Effector memory CD8-positive, alpha-beta T cell (primary cell): ENCODE data around the gene MYEOV.

Source experiments
- ATAC-seq: fragments of 150-1000 bp; cut with Tn5 transposase; replicated peaks from 2 replicates; pipeline ENCODE4 v1.10.0; 2021; ENCODE audit warnings: mild to moderate bottlenecking, moderate library complexity
- DNase-seq, 3 experiments: peaks; one replicate each; pipeline ENCODE4 v3.0.0; 2021
- H3K27ac Mint-ChIP-seq, 2 donors: one replicate each; pipeline ENCODE4 v1.8.0; 2022; ENCODE audit warnings: mild to moderate bottlenecking in 2 of 2, mixed read lengths in 2 of 2, moderate library complexity in 2 of 2
- H3K27me3 Mint-ChIP-seq, 2 donors: one replicate each; pipeline ENCODE4 v1.8.0; 2022; ENCODE audit warnings: mixed read lengths in 2 of 2
- H3K36me3 Mint-ChIP-seq: one replicate; pipeline ENCODE4 v1.8.0; 2022; ENCODE audit warnings: mild to moderate bottlenecking, moderate library complexity, mixed read lengths; ENCODE audit not compliant: insufficient read depth
- H3K4me1 Mint-ChIP-seq, 2 donors: one replicate each; pipeline ENCODE4 v1.8.0; 2022; ENCODE audit warnings: low read depth in 2 of 2, mixed read lengths in 2 of 2
- H3K4me3 Mint-ChIP-seq, 2 donors: one replicate each; pipeline ENCODE4 v1.8.0; 2022; ENCODE audit warnings: mild to moderate bottlenecking in 2 of 2, mixed read lengths in 2 of 2, moderate library complexity in 2 of 2
- H3K9me3 Mint-ChIP-seq, 2 donors: one replicate each; pipeline ENCODE4 v1.8.0; 2022; ENCODE audit warnings: mixed read lengths in 2 of 2

The MYEOV gene

DNA sequence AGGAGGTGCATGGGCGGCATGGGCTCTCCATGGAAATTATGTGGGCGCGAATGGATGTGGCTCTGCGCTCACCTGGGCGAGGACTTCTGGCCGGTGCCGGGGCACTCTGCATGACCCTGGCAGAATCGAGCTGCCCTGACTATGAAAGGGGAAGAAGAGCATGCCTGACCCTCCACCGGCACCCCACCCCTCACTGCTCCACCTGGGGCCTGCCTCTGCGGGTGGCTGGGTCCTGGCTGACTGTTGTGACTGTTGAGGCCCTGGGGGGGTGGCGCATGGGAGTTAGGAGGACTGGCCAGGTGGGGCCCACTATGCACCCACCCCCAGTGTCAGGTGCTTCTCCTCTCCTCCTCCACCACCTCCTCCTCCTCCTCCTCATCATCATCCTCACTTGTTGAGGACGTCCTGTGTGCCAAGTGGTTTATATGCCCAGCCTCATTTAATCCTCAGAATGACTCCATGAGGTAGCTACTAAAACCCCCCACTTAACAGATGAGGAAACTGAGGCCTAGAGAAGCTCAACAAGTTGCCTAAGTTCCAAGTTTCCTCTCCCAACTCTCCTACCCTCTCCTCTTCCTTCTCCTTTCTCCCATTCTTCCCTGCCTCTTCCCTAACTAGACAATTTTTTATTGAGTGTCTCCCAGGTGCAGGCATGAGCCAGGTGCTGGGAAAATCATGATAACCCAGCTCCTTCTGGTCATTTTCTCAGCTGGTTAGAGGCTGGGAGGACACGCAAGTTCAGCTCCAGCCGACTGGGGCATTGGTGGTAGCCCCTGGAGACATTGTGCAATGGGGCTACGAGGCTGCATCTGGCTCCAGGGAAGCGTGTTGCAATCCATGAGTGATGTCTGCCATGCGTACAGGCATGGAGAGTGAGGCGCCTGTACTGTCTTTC lies 2.3 kb downstream of the MYEOV start:
- H3K4me1 Mint-ChIP-seq: peaks cover 38 to 41% of the 10 kb centered on the region in 2 donors
- peaks cover 0 to 2% of the 10 kb centered on the region in 2 donors for H3K9me3 Mint-ChIP-seq
- H3K27ac Mint-ChIP-seq: peak overlapping the region; percentile 88 to 95
- H3K4me3 Mint-ChIP-seq: peak overlapping the region; percentile 73 to 83
- H3K27me3 Mint-ChIP-seq: no peaks in the 10 kb centered on the region
- ATAC-seq (no peak), DNase-seq (no peak)
- H3K36me3 Mint-ChIP-seq: peaks cover 25% of the 10 kb centered on the region

GRCh38 chr11:69296890-69297786 lies 3.2 kb downstream of the MYEOV start:
- DNase-seq (peak; percentile 86 to 91 (median 89)), ATAC-seq (peak; percentile 74)
- H3K4me3 Mint-ChIP-seq: peak overlapping the region; percentile 73 to 83
- H3K4me1 Mint-ChIP-seq: peaks cover 38 to 46% of the 10 kb centered on the region in 2 donors
- H3K27ac Mint-ChIP-seq: peak overlapping the region; percentile 88 to 95
- no peaks in the 10 kb centered on the region for H3K27me3 Mint-ChIP-seq
- peaks cover 0 to 2% of the 10 kb centered on the region in 2 donors for H3K9me3 Mint-ChIP-seq
- H3K36me3 Mint-ChIP-seq: peaks cover 25% of the 10 kb centered on the region

- DNase-seq: peak; percentile 54 to 59 (median 57)
- Mint-ChIP-seq H3K36me3 (peaks cover 25% of the 10 kb centered on the region), H3K27me3 (no peaks in the 10 kb centered on the region), H3K4me3 (peak overlapping the region; percentile 73 to 83), H3K27ac (peak overlapping the region; percentile 88 to 95), H3K4me1 (peaks cover 41 to 46% of the 10 kb centered on the region in 2 donors), H3K9me3 (peaks cover 0 to 2% of the 10 kb centered on the region in 2 donors)
- ATAC-seq: peak; percentile 58
Observed at GRCh38 chr11:69297787-69298266, 3.9 kb downstream of the MYEOV start.

DNA sequence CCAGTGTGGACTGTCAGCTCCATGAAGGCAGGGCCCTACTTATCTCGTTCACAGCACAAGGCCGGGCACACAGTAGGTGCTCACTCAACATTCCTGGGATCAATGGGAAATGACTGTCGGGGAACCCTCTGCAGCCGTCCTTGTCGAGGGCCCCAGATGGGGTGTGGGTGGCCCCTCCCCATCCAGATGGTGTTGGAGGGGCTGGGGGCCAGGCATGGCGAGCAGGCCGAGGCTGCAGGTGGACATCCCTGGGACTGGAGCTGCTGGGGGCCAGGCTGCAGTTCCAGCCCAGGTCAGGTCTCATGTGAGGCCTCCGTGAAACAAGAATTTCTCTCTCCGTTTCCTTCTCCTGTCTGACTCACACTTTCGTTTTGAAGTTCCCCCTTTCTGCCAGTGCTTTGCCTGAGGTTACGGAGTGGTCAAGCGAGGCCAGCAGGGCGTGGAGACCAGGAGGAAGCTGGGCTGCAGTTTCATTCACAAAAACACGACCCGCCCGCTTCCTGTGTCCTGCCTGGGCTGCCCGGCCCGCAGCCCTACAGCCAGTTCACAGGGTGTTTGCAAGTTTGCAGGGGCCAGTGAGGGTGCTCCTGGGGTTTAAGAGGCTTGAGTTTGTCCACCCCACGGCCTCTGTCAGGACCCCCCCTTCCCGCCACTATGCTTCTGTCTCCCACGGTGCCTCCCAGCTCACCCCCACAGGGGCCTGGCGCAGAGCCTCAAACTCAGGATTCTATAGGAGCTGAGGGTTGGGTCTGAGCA lies 4.5 kb downstream of the MYEOV start:
- Mint-ChIP-seq H3K9me3 (peaks cover 0 to 2% of the 10 kb centered on the region in 2 donors), H3K4me3 (peak overlapping the region; percentile 73 to 83), H3K27ac (peak overlapping the region; percentile 88 to 95), H3K4me1 (peaks cover 42 to 46% of the 10 kb centered on the region in 2 donors), H3K27me3 (no peaks in the 10 kb centered on the region), H3K36me3 (peaks cover 28% of the 10 kb centered on the region)
- peak in 2 of 3 experiments; percentile 15 to 21 for DNase-seq
- peak; percentile 10 for ATAC-seq

DNA sequence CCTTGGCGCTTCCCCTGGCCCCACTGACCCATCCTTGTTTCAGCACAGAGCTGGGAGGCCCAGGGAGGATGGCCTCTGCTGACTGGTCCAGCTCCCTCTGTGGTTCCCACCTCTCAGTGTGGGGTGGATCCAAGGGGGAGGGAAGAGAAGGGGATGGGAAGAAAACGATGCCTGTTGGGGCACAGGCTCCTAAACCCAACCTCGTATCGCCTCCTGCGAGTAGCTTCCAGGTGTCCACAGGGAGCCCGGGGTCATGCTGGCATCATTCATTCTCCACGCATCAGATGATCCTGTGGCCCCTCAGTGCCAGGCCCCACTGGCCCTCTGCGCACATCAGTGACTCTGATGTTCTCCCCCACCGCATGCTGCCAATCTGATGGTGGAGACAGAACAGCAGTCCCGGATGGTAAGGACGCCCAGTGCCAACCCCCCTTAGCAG lies 5.1 kb downstream of the MYEOV start:
- H3K27ac Mint-ChIP-seq: peak overlapping the region; percentile 88 to 95
- peaks cover 28% of the 10 kb centered on the region for H3K36me3 Mint-ChIP-seq
- H3K27me3 Mint-ChIP-seq: no peaks in the 10 kb centered on the region
- no peak for ATAC-seq
- H3K4me1 Mint-ChIP-seq: peaks cover 42 to 45% of the 10 kb centered on the region in 2 donors
- H3K4me3 Mint-ChIP-seq: peak overlapping the region; percentile 73 to 83
- no peak for DNase-seq
- peaks cover 0 to 2% of the 10 kb centered on the region in 2 donors for H3K9me3 Mint-ChIP-seq

DNA sequence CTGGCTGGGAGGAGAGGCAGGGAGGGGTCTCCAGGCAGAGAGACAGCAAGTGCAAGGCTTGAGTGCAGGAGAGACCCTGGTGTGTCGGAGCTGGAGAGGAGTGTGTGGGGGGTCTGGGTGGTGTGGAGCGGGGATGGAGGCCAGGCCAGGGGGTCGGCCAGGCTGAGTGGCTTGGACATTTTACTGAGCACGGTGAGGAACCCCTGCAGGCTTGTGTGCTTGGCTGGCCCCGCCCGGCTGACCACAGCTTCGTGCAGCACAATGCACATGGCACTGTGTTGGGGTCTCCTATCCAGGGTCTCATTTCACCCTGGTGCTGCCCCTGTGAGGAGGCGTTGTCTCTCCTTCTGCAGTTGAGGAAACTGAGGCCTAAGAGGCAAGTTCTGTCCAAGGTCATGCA lies 5.6 kb downstream of the MYEOV start:
- no peak for ATAC-seq
- Mint-ChIP-seq H3K36me3 (peaks cover 28% of the 10 kb centered on the region), H3K27me3 (no peaks in the 10 kb centered on the region), H3K4me1 (peaks cover 41 to 42% of the 10 kb centered on the region in 2 donors), H3K4me3 (no peak overlapping the region), H3K9me3 (peaks cover 0 to 2% of the 10 kb centered on the region in 2 donors), H3K27ac (peak overlapping the region; percentile 88 to 95)
- DNase-seq: no peak

GRCh38 chr11:69300120-69301060 lies 6.4 kb downstream of the MYEOV start:
- H3K27ac Mint-ChIP-seq: peak overlapping the region in 1 of 2 donors; percentile 88
- H3K4me3 Mint-ChIP-seq: no peak overlapping the region
- peaks cover 37% of the 10 kb centered on the region in 2 donors for H3K4me1 Mint-ChIP-seq
- DNase-seq (no peak), ATAC-seq (no peak)
- H3K36me3 Mint-ChIP-seq: peaks cover 28% of the 10 kb centered on the region
- no peaks in the 10 kb centered on the region for H3K27me3 Mint-ChIP-seq
- H3K9me3 Mint-ChIP-seq: peaks cover 0 to 2% of the 10 kb centered on the region in 2 donors

- no peak overlapping the region for H3K27ac Mint-ChIP-seq
- H3K36me3 Mint-ChIP-seq: peaks cover 28% of the 10 kb centered on the region
- no peak overlapping the region for H3K4me3 Mint-ChIP-seq
- peaks cover 34 to 35% of the 10 kb centered on the region in 2 donors for H3K4me1 Mint-ChIP-seq
- ATAC-seq (no peak), DNase-seq (no peak)
- peaks cover 0 to 2% of the 10 kb centered on the region in 2 donors for H3K9me3 Mint-ChIP-seq
- no peaks in the 10 kb centered on the region for H3K27me3 Mint-ChIP-seq
Observed at GRCh38 chr11:69301081-69301454, 7.1 kb downstream of the MYEOV start.

GRCh38 chr11:69301455-69302401 lies 7.8 kb downstream of the MYEOV start:
- DNase-seq (no peak), ATAC-seq (no peak)
- H3K27me3 Mint-ChIP-seq: no peaks in the 10 kb centered on the region
- H3K9me3 Mint-ChIP-seq: peaks cover 0 to 2% of the 10 kb centered on the region in 2 donors
- H3K36me3 Mint-ChIP-seq: peaks cover 25% of the 10 kb centered on the region
- no peak overlapping the region for H3K4me3 Mint-ChIP-seq
- H3K4me1 Mint-ChIP-seq: peaks cover 29 to 30% of the 10 kb centered on the region in 2 donors
- H3K27ac Mint-ChIP-seq: peak overlapping the region in 1 of 2 donors; percentile 44

DNA sequence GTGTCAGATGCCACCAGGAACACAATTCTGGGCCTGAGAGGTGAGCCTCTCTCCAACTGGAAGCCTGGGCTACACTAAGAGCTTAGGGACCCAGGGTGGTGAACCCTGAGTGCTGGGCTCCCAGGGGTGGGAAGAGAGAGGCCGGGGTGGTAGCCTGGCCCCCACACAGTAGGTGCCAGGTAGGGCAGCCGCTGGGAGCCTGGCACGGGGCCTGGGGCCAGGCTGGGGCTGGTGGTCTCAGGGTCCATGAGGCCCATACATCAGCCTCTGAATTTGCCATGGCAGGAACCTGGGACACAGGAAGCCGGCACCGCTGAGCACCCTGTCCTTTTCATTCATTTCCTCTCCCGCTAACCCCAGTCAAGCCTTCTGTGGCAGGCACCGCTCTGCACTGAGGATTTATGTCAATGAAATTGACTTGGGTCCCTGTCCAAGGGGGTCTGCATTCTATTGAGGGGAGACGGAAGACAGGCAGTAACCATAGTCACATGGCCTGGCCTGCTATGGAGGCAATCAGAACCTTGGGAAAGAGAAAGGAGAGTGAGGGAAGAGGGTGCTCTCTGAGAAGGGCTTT lies 8.6 kb downstream of the MYEOV start:
- Mint-ChIP-seq H3K4me3 (no peak overlapping the region), H3K27ac (peak overlapping the region; percentile 24 to 44), H3K9me3 (no peaks in the 10 kb centered on the region), H3K36me3 (peaks cover 17% of the 10 kb centered on the region), H3K4me1 (peaks cover 21% of the 10 kb centered on the region in 2 donors), H3K27me3 (no peaks in the 10 kb centered on the region)
- ATAC-seq: no peak
- DNase-seq: no peak

DNA sequence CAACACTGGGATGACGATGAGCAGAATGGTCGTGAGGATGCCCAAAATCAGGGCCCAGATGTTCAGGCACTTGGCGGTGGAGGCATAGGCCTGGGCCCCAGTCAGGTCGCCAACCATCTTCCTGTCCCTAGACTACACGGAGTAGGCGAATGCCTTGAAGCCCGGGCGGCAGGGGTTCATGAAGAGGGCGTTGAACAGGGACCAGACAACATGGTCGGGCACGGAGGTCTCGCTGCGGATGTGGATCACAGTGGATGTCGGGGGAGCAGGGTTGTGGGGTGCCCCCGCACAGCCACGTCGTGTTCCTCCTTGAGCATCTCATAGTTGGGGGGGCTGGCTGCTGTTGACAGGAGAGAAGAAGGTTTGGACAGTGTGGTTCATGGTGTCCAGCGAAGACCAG lies 9.5 kb downstream of the MYEOV start:
- H3K9me3 Mint-ChIP-seq: no peaks in the 10 kb centered on the region
- no peak overlapping the region for H3K27ac Mint-ChIP-seq
- H3K36me3 Mint-ChIP-seq: peaks cover 8% of the 10 kb centered on the region

More for the DNA sequence above, 9.5 kb downstream of the MYEOV start:
- ATAC-seq: no peak
- H3K4me3 Mint-ChIP-seq: no peak overlapping the region
- DNase-seq: no peak
- H3K27me3 Mint-ChIP-seq: no peaks in the 10 kb centered on the region
- H3K4me1 Mint-ChIP-seq: peaks cover 13 to 18% of the 10 kb centered on the region in 2 donors
